GM23248 (cell line): ENCODE measurements around the gene ASAP2. TPM values are rescaled to one million over a fixed set of nuclear protein-coding genes. Genes with fewer than 3 reads are reported as not detected.
A peak's percentile ranks its signal among the peaks of the same experiment; 100 is the strongest.

Source experiments
- DNase-seq: peaks from one replicate; pipeline ENCODE4 v3.0.0-alpha.2; 2015
- H2AFZ ChIP-seq: fragments of 200-600 bp; sonication (generic); 2 replicates; pipeline ENCODE4 v1.6.1; 2016; ENCODE audit warnings: antibody characterized with exemption
- H3F3A ChIP-seq: fragments of 200-600 bp; sonication (generic); 2 replicates; pipeline ENCODE4 v1.6.1; 2016; ENCODE audit warnings: mild to moderate bottlenecking, antibody characterized with exemption, mixed run types; ENCODE audit not compliant: insufficient read depth
- H3K27ac ChIP-seq: fragments of 200-600 bp; sonication (generic); 2 replicates; pipeline ENCODE4 v1.5.1; 2016; ENCODE audit warnings: mild to moderate bottlenecking
- H3K27me3 ChIP-seq: fragments of 200-600 bp; sonication (generic); replicated peaks from 2 replicates; pipeline ENCODE4 v1.6.1; 2016; ENCODE audit warnings: mild to moderate bottlenecking; ENCODE audit not compliant: insufficient read depth
- H3K36me3 ChIP-seq: fragments of 200-600 bp; sonication (generic); 2 replicates; pipeline ENCODE4 v1.6.1; 2016; ENCODE audit warnings: low read depth, mild to moderate bottlenecking
- H3K4me1 ChIP-seq: fragments of 200-600 bp; sonication (generic); 2 replicates; pipeline ENCODE4 v1.6.1; 2016; ENCODE audit warnings: mild to moderate bottlenecking; ENCODE audit not compliant: insufficient read depth
- H3K4me2 ChIP-seq: fragments of 200-600 bp; sonication (generic); one replicate; pipeline ENCODE4 v1.6.1; 2016; ENCODE audit warnings: mild to moderate bottlenecking; ENCODE audit not compliant: unreplicated experiment
- H3K4me3 ChIP-seq: fragments of 200-600 bp; sonication (generic); 2 replicates; pipeline ENCODE4 v1.5.1; 2016; ENCODE audit warnings: mild to moderate bottlenecking
- H3K79me2 ChIP-seq: fragments of 200-600 bp; sonication (generic); 2 replicates; pipeline ENCODE4 v1.6.1; 2016; ENCODE audit warnings: mild to moderate bottlenecking; ENCODE audit not compliant: insufficient read depth
- H3K9ac ChIP-seq: fragments of 200-600 bp; sonication (generic); 2 replicates; pipeline ENCODE4 v1.6.1; 2016; ENCODE audit warnings: mild to moderate bottlenecking
- H3K9me2 ChIP-seq: fragments of 200-600 bp; sonication (generic); 2 replicates; pipeline ENCODE4 v1.6.1; 2016; ENCODE audit warnings: mixed run types, mild to moderate bottlenecking, moderate library complexity; ENCODE audit not compliant: insufficient read depth
- H3K9me3 ChIP-seq: fragments of 200-600 bp; sonication (generic); one replicate; pipeline ENCODE4 v1.6.1; 2017; ENCODE audit warnings: low read depth
- H4K20me1 ChIP-seq: fragments of 200-600 bp; sonication (generic); 2 replicates; pipeline ENCODE4 v1.6.0; 2016; ENCODE audit not compliant: insufficient read depth
- EZH2 ChIP-seq: fragments of 200-600 bp; sonication (generic); IDR thresholded peaks from 2 replicates; pipeline ENCODE4 v1.6.1; 2018; ENCODE audit warnings: antibody characterized with exemption, mild to moderate bottlenecking; ENCODE audit not compliant: insufficient read depth, poor library complexity, severe bottlenecking
- EZH2phosphoT487 ChIP-seq: fragments of 200-600 bp; sonication (generic); IDR thresholded peaks from 2 replicates; pipeline ENCODE4 v1.6.1; 2018; ENCODE audit warnings: antibody characterized with exemption, moderate library complexity, mild to moderate bottlenecking, low read depth; ENCODE audit not compliant: insufficient read depth
- WGBS, 2 experiments: methylation state at CpG; one replicate each; pipeline ENCODE4 v1.1.6; 2015 to 2017; ENCODE audit warnings: low lambda C conversion rate in 2 of 2, low coverage in 1 of 2; ENCODE audit errors: missing lambda C conversion rate in 2 of 2; 5-methylcytosine and 5-hydroxymethylcytosine counted together
- in situ Hi-C: fragments of 300-500 bp; cut with MboI; formaldehyde crosslinking; loops from 2 replicates; pipeline ENCODE4 v1.15.0; 2020
- polyA plus RNA-seq: library from polyadenylated mRNA; unstranded; fragments of >200 nt; fragmentation: Nextera tagmentation; extraction: Ambion mirVana; gene quantifications from 2 replicates; pipeline ENCODE4 v1.2.1, GENCODE V29; 2016
- total RNA-seq: library from RNA; depleted of rRNA; stranded (reverse); fragments of >200 nt; shearing (Covaris generic); gene quantifications from 2 replicates; pipeline ENCODE4 v1.2.3, GENCODE V29; 2014

The ASAP2 gene
- total and polyA plus RNA-seq, 2 experiments from 2014 or later: 8.8 to 49.6 TPM

- peaks cover 87% of the 10 kb centered on the region for H3K4me1 ChIP-seq
- peak overlapping the region; percentile 87 for H3K27ac ChIP-seq
- peaks cover 95% of the 10 kb centered on the region for H3K79me2 ChIP-seq
- H3K27me3 ChIP-seq: no peaks in the 10 kb centered on the region
- no peak for DNase-seq
- TF ChIP-seq EZH2 (no peak), EZH2phosphoT487 (no peak)
- H3K36me3 ChIP-seq: no peaks in the 10 kb centered on the region
- peak overlapping the region; percentile 10; the same call in 1 of the 2 replicates for H3K4me3 ChIP-seq
- H2AFZ ChIP-seq: 0 out of 2 replicates have a peak overlapping the region, but pooled peaks have one; percentile 6
- H3K9me2 ChIP-seq: no peaks in the 10 kb centered on the region
- H3K9me3 ChIP-seq: no peaks in the 10 kb centered on the region
- 36 to 41% methylated on average over 6 of the region's 6 CpGs for WGBS, 2 experiments
- no peaks in the 10 kb centered on the region for H4K20me1 ChIP-seq
- in situ Hi-C loops: no loop called here
- H3K9ac ChIP-seq: peak overlapping the region; percentile 67
- H3F3A ChIP-seq: peaks cover 76% of the 10 kb centered on the region
- peak overlapping the region; percentile 67 for H3K4me2 ChIP-seq
Measured at GRCh38 chr2:9236867-9237266, 30.3 kb downstream of the ASAP2 start.

- Histone ChIP-seq H3K9ac (peak overlapping the region; percentile 67; the same call in 1 of the 2 replicates), H3K9me2 (no peaks in the 10 kb centered on the region), H3K27me3 (no peaks in the 10 kb centered on the region), H3K36me3 (no peaks in the 10 kb centered on the region), H3K79me2 (peaks cover 95% of the 10 kb centered on the region), H4K20me1 (no peaks in the 10 kb centered on the region), H3F3A (peaks cover 66% of the 10 kb centered on the region), H2AFZ (no peak overlapping the region), H3K4me3 (no peak overlapping the region), H3K27ac (peak overlapping the region; percentile 87; the same call in 1 of the 2 replicates), H3K9me3 (no peaks in the 10 kb centered on the region), H3K4me1 (peaks cover 77% of the 10 kb centered on the region), H3K4me2 (peak overlapping the region; percentile 67)
- DNase-seq: no peak
- in situ Hi-C loops: no loop called here
- TF ChIP-seq EZH2 (no peak), EZH2phosphoT487 (no peak)
- 92 to 95% methylated on average over 5 of the region's 5 CpGs for WGBS, 2 experiments
Measured at GRCh38 chr2:9237831-9238230, 31.2 kb downstream of the ASAP2 start.

- Histone ChIP-seq H3K79me2 (peaks cover 95% of the 10 kb centered on the region), H2AFZ (no peak overlapping the region), H3K27ac (peak overlapping the region; percentile 87; the same call in 1 of the 2 replicates), H3K9me3 (no peaks in the 10 kb centered on the region), H4K20me1 (no peaks in the 10 kb centered on the region), H3K4me2 (no peak overlapping the region), H3K36me3 (no peaks in the 10 kb centered on the region), H3K9ac (no peak overlapping the region), H3K4me1 (peaks cover 68% of the 10 kb centered on the region), H3K27me3 (no peaks in the 10 kb centered on the region), H3K9me2 (no peaks in the 10 kb centered on the region), H3K4me3 (no peak overlapping the region), H3F3A (peaks cover 57% of the 10 kb centered on the region)
- in situ Hi-C loops: no loop called here
- DNase-seq: no peak
- TF ChIP-seq EZH2phosphoT487: no peak
- TF ChIP-seq EZH2: no peak
- WGBS, 2 experiments: 84 to 86% methylated on average over 7 of the region's 7 CpGs
Measured at GRCh38 chr2:9238591-9239326, 32.1 kb downstream of the ASAP2 start.

- Histone ChIP-seq H3K9me2 (no peaks in the 10 kb centered on the region), H4K20me1 (no peaks in the 10 kb centered on the region), H3K4me2 (no peak overlapping the region), H3K4me3 (no peak overlapping the region), H2AFZ (no peak overlapping the region), H3K4me1 (peaks cover 59% of the 10 kb centered on the region), H3K9me3 (no peaks in the 10 kb centered on the region), H3K27ac (no peak overlapping the region), H3K9ac (no peak overlapping the region), H3K36me3 (no peaks in the 10 kb centered on the region), H3K79me2 (peaks cover 96% of the 10 kb centered on the region), H3K27me3 (no peaks in the 10 kb centered on the region), H3F3A (peaks cover 49% of the 10 kb centered on the region)
- TF ChIP-seq EZH2phosphoT487 (no peak), EZH2 (no peak)
- 97% methylated on average over 5 of the region's 5 CpGs for WGBS, 2 experiments
- in situ Hi-C loops: no loop called here
- no peak for DNase-seq
Measured at GRCh38 chr2:9239616-9240015, 33.0 kb downstream of the ASAP2 start.
